Trophoblast cell (in vitro differentiated cells and primary cell): ENCODE measurements around the gene FRY.

ENCODE experiments used
- DNase-seq, 2 donors: peaks; one replicate each; pipeline ENCODE4 v3.0.0-alpha.2; 2016
- H2AFZ ChIP-seq: 2 replicates; pipeline ENCODE4 v1.6.1; 2013; ENCODE audit warnings: low read length, moderate library complexity, mild to moderate bottlenecking; ENCODE audit not compliant: insufficient read depth, poor library complexity
- H2AK5ac ChIP-seq: 2 replicates; pipeline ENCODE4 v1.6.1; 2013; ENCODE audit warnings: mild to moderate bottlenecking, low read length
- H2BK120ac ChIP-seq: 2 replicates; pipeline ENCODE4 v1.6.1; 2013; ENCODE audit warnings: low read length, mild to moderate bottlenecking, moderate library complexity; ENCODE audit not compliant: insufficient read depth, poor library complexity
- H2BK12ac ChIP-seq: 2 replicates; pipeline ENCODE4 v1.6.1; 2013; ENCODE audit warnings: mild to moderate bottlenecking, low read length, moderate library complexity
- H2BK5ac ChIP-seq: 2 replicates; pipeline ENCODE4 v1.6.1; 2013; ENCODE audit warnings: low read length, low read depth, moderate library complexity, mild to moderate bottlenecking; ENCODE audit not compliant: poor library complexity
- H3K14ac ChIP-seq: 2 replicates; pipeline ENCODE4 v1.6.1; 2013; ENCODE audit warnings: mild to moderate bottlenecking, low read length
- H3K18ac ChIP-seq: 2 replicates; pipeline ENCODE4 v1.6.1; 2013; ENCODE audit warnings: mild to moderate bottlenecking, low read length
- H3K23ac ChIP-seq: 2 replicates; pipeline ENCODE4 v1.6.1; 2013; ENCODE audit warnings: low read length
- H3K27ac ChIP-seq: 2 replicates; pipeline ENCODE4 v1.5.1; 2013; ENCODE audit warnings: low read depth, mild to moderate bottlenecking, inconsistent platforms, low read length, moderate library complexity
- H3K27me3 ChIP-seq: 2 replicates; pipeline ENCODE4 v1.6.1; 2013; ENCODE audit warnings: inconsistent platforms, mild to moderate bottlenecking, low read length, moderate library complexity; ENCODE audit not compliant: insufficient read depth
- H3K36me3 ChIP-seq, 2 experiments: 1 replicate in 1 of 2; 2 replicates in 1 of 2; pipeline ENCODE4 v1.6.1; 2013; ENCODE audit warnings: low read length in 2 of 2, mild to moderate bottlenecking in 2 of 2, moderate library complexity in 1 of 2; ENCODE audit not compliant: insufficient read depth in 2 of 2, control insufficient read depth in 1 of 2
- H3K4ac ChIP-seq: 2 replicates; pipeline ENCODE4 v1.6.1; 2013; ENCODE audit warnings: low read depth, mild to moderate bottlenecking, low read length, moderate library complexity
- H3K4me1 ChIP-seq, 2 experiments: 1 replicate in 1 of 2; 2 replicates in 1 of 2; pipeline ENCODE4 v1.6.1; 2013; ENCODE audit warnings: low read length in 2 of 2, mild to moderate bottlenecking in 2 of 2, moderate library complexity in 1 of 2; ENCODE audit not compliant: insufficient read depth in 2 of 2, control insufficient read depth in 1 of 2
- H3K4me2 ChIP-seq: 2 replicates; pipeline ENCODE4 v1.6.1; 2013; ENCODE audit warnings: inconsistent platforms, mild to moderate bottlenecking, low read length, moderate library complexity
- H3K4me3 ChIP-seq: 2 replicates; pipeline ENCODE4 v1.5.1; 2013; ENCODE audit warnings: mild to moderate bottlenecking, low read depth, low read length, inconsistent platforms
- H3K79me1 ChIP-seq: one replicate; pipeline ENCODE4 v1.6.1; 2013; ENCODE audit warnings: low read length
- H3K79me2 ChIP-seq: 2 replicates; pipeline ENCODE4 v1.6.1; 2013; ENCODE audit warnings: low read length, mild to moderate bottlenecking; ENCODE audit not compliant: control insufficient read depth, insufficient read depth, poor library complexity
- H3K9ac ChIP-seq: 2 replicates; pipeline ENCODE4 v1.6.1; 2013; ENCODE audit warnings: mild to moderate bottlenecking, low read length
- H3K9me3 ChIP-seq: 2 replicates; pipeline ENCODE4 v1.6.1; 2013; ENCODE audit warnings: low read depth, mild to moderate bottlenecking, control low read depth, inconsistent platforms, low read length; ENCODE audit not compliant: insufficient read depth
- H4K12ac ChIP-seq: 2 replicates; pipeline ENCODE4 v1.6.1; 2013; ENCODE audit warnings: low read depth, mild to moderate bottlenecking, low read length, moderate library complexity
- H4K8ac ChIP-seq: 2 replicates; pipeline ENCODE4 v1.6.1; 2013; ENCODE audit warnings: low read depth, mild to moderate bottlenecking, low read length, moderate library complexity
- H4K91ac ChIP-seq: one replicate; pipeline ENCODE4 v1.6.1; 2013; ENCODE audit warnings: low read depth, mild to moderate bottlenecking, low read length, moderate library complexity
- WGBS: extraction: QIAGEN DNeasy Blood & Tissue Kit; methylation state at CpG from one replicate; pipeline ENCODE4 v1.1.7; 2013; ENCODE audit warnings: missing lambda C conversion rate; ENCODE audit not compliant: insufficient read length, insufficient coverage; ENCODE audit errors: extremely low coverage; 5-methylcytosine and 5-hydroxymethylcytosine counted together

FRY gene

DNA sequence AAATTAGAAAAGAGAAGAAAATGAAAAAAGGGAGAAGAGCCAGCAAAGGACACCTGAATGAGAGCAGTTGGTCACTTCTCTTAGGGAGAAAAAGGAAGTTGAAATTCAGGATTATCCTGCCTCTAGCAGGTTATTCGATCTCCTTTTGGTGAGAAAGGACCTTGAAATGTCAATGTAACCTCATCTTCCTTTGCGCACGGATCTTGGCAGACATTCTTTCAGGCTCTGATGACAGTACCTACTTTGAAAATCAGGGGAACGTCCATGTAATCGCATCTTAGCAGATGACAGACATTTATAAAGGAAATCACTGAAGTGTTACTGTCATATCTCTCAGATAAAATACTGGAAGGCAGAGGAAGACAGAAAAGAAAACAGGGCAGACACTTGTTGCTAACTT, 36.7 kb downstream of the FRY start:
- no peak overlapping the region for H4K12ac ChIP-seq
- no peak overlapping the region for H4K91ac ChIP-seq
- no peak overlapping the region for H2BK5ac ChIP-seq
- H3K4ac ChIP-seq = no peak overlapping the region
- no peak overlapping the region for H3K4me3 ChIP-seq
- H3K27ac ChIP-seq = no peak overlapping the region
- H4K8ac ChIP-seq = no peak overlapping the region
- H3K36me3 ChIP-seq = no peaks in the 10 kb centered on the region
- H2AK5ac ChIP-seq = no peak overlapping the region
- H3K14ac ChIP-seq = no peak overlapping the region
- H2BK12ac ChIP-seq = no peak overlapping the region
- H3K4me1 ChIP-seq = no peaks in the 10 kb centered on the region
- H3K4me2 ChIP-seq = no peak overlapping the region
- DNase-seq = no peak
- no peaks in the 10 kb centered on the region for H3K9me3 ChIP-seq
- no peaks in the 10 kb centered on the region for H3K79me1 ChIP-seq
- no peak overlapping the region for H3K18ac ChIP-seq
- no CpG with 5 or more reads among the region's 5 CpGs for WGBS
- H3K23ac ChIP-seq = no peak overlapping the region
- no peaks in the 10 kb centered on the region for H3K79me2 ChIP-seq
- H3K27me3 ChIP-seq = no peaks in the 10 kb centered on the region
- H2BK120ac ChIP-seq = no peak overlapping the region
- no peak overlapping the region for H3K9ac ChIP-seq
- H2AFZ ChIP-seq = no peak overlapping the region

DNA sequence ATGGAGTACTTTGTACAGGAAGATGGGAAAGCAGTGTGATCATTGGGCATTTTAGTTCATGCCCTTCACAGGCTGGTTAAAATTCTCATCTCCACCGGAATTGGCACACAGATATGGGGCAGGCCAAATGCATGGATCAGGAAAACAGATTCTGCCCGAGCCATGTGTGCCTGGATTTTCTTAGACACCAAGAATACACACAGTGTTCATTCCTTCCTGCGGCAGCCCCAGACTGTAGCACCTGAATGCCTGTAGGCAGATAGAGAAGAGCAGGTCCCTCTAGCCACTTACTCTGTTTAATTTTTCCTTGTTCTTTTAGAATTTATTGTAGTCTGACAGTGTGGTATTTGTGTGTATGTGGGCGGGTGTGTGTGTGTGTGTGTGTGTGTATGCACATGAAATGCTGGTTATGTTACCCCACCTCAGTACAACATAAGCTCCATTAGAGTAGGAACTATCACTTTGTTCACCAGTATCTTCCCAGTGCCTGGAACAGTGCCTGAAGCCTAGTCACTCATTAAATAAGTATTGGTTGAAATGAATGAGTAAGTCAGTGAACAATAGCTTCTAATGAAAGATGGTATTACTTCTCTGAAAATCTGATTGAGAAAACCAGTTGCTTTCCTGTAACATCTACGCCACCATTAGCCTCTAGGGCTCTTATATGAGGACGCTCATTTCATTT, 41.7 kb downstream of the FRY start:
- no peak overlapping the region for H3K23ac ChIP-seq
- no peaks in the 10 kb centered on the region for H3K9me3 ChIP-seq
- H2BK12ac ChIP-seq = no peak overlapping the region
- no peak overlapping the region for H3K4ac ChIP-seq
- H2BK120ac ChIP-seq = no peak overlapping the region
- H3K4me3 ChIP-seq = no peak overlapping the region
- no peak overlapping the region for H3K27ac ChIP-seq
- H3K27me3 ChIP-seq = no peaks in the 10 kb centered on the region
- no peak overlapping the region for H4K8ac ChIP-seq
- no peak overlapping the region for H2BK5ac ChIP-seq
- H3K9ac ChIP-seq = no peak overlapping the region
- no peak overlapping the region for H3K18ac ChIP-seq
- no peak overlapping the region for H3K14ac ChIP-seq
- no CpG with 5 or more reads among the region's 6 CpGs for WGBS
- H3K4me1 ChIP-seq = no peaks in the 10 kb centered on the region
- H3K36me3 ChIP-seq = no peaks in the 10 kb centered on the region
- H2AFZ ChIP-seq = no peak overlapping the region
- DNase-seq = no peak
- H4K91ac ChIP-seq = no peak overlapping the region
- no peaks in the 10 kb centered on the region for H3K79me2 ChIP-seq
- H3K79me1 ChIP-seq = no peaks in the 10 kb centered on the region
- H2AK5ac ChIP-seq = no peak overlapping the region
- no peak overlapping the region for H4K12ac ChIP-seq
- no peak overlapping the region for H3K4me2 ChIP-seq

DNA sequence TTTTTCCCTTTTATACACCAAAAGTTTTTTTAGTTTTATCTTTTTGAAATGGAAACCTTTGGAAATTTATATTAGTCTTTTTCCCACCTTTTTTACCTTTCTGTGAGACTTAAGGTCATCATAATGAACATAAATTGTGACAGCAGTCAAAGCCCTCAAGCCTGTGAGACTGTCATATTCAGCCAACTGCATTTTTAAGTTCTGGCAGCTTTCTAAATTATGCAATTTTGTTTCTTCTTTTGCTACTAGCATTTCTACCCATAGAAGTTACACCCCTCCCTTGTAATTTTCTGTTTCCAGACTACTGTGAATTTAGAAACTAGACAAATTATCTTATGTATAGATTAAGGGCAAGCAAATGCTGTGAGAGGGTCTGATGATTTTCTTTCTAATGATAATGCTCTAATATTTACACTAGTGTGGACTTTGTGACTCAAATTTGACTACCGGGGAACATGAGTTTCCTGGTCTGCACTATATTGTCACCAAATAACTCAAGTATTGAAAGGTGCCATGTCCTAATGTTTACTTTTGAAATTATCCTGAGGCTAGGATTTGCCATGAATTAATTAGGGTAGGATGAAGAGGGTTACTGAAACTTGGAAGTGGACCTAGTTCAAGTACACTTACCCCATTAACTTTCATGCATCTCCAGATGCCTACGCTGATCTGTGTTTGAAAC, 43.7 kb downstream of the FRY start:
- Histone ChIP-seq H3K79me2 (no peaks in the 10 kb centered on the region), H3K4ac (no peak overlapping the region), H3K9ac (no peak overlapping the region), H2BK12ac (no peak overlapping the region), H4K91ac (no peak overlapping the region), H3K9me3 (no peaks in the 10 kb centered on the region), H3K36me3 (no peaks in the 10 kb centered on the region), H2AK5ac (no peak overlapping the region), H3K27me3 (no peaks in the 10 kb centered on the region), H2BK120ac (no peak overlapping the region), H2BK5ac (no peak overlapping the region), H3K23ac (no peak overlapping the region), H3K27ac (no peak overlapping the region), H4K8ac (no peak overlapping the region), H2AFZ (no peak overlapping the region), H3K18ac (no peak overlapping the region), H4K12ac (no peak overlapping the region), H3K4me2 (no peak overlapping the region), H3K79me1 (no peaks in the 10 kb centered on the region), H3K14ac (no peak overlapping the region), H3K4me1 (no peaks in the 10 kb centered on the region), H3K4me3 (no peak overlapping the region)
- no CpG with 5 or more reads among the region's 2 CpGs for WGBS
- no peak for DNase-seq

DNA sequence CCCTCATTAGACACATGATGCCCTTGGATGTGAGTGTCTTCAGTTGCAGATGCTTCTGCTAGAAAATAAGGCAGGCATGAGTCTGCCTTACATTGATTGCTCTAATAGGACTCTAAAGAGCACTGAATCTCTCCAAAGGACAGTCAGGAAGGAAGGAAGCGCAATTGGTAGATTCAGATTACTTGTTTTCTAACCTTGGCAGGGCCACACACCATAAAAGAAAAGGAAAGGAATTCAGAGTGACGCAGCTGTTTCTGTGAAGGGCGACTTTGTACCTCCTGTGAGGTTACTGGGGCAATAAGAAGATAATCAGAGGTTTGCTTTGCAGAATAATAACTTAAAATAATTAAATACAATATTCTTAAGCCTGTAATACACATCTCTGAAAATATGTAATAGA, 48.0 kb downstream of the FRY start:
- no peak overlapping the region for H3K4ac ChIP-seq
- no peak overlapping the region for H4K91ac ChIP-seq
- no peaks in the 10 kb centered on the region for H3K36me3 ChIP-seq
- H3K4me3 ChIP-seq = no peak overlapping the region
- no peaks in the 10 kb centered on the region for H3K27me3 ChIP-seq
- no peaks in the 10 kb centered on the region for H3K9me3 ChIP-seq
- no peak overlapping the region for H4K12ac ChIP-seq
- no peaks in the 10 kb centered on the region for H3K4me1 ChIP-seq
- no peak overlapping the region for H3K18ac ChIP-seq
- H3K27ac ChIP-seq = no peak overlapping the region
- H3K79me1 ChIP-seq = no peaks in the 10 kb centered on the region
- H3K79me2 ChIP-seq = no peaks in the 10 kb centered on the region
- H4K8ac ChIP-seq = no peak overlapping the region
- H3K9ac ChIP-seq = no peak overlapping the region
- DNase-seq = no peak
- H2BK12ac ChIP-seq = no peak overlapping the region
- H2AFZ ChIP-seq = no peak overlapping the region
- no peak overlapping the region for H3K14ac ChIP-seq
- WGBS = no CpG with 5 or more reads among the region's 3 CpGs
- no peak overlapping the region for H2BK120ac ChIP-seq
- H2AK5ac ChIP-seq = no peak overlapping the region
- no peak overlapping the region for H3K4me2 ChIP-seq
- H2BK5ac ChIP-seq = no peak overlapping the region
- H3K23ac ChIP-seq = no peak overlapping the region
